ELF-1 (cell line): ENCODE data around the gene MTFP1.
A peak's percentile ranks its signal among the peaks of the same experiment; 100 is the strongest.
"Not testable (repeated sequence)": the region's sequence is repeated elsewhere in the genome, so short reads cannot be mapped to it uniquely, and the experiment has no call there.

Experiments used
- DNase-seq: peaks from one replicate; pipeline ENCODE4 v3.0.0-alpha.2; 2016; ENCODE audit warnings: low read depth, low spot score

Gene MTFP1

GRCh38 chr22:30402028-30402765, 23.4 kb upstream of the MTFP1 start:
- DNase-seq, result peak; percentile 24

- not testable (repeated sequence) for DNase-seq
Observed at GRCh38 chr22:30402766-30403104, 22.8 kb upstream of the MTFP1 start.

- DNase-seq, result no peak
Observed at GRCh38 chr22:30404307-30404706, 21.3 kb upstream of the MTFP1 start.

DNA sequence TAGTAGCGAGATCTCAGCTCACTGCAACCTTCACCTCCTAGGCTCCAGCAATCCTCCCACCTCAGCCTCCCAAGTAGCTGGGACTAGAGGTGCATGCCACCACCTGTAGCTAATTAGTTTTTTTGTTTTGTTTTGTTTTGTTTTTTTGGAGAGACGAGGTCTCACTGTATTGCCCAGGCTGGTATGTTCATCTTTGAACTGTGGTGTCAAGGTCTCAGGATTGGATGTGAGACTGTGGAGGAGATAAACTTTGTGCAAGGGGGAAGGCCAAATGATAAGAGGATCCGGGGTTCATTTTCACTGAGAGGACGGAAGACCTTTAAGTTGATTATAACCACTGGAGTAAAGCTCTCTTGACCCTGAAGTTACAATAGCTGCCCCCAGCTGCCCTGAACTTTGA, 19.8 kb upstream of the MTFP1 start:
- no peak for DNase-seq

DNA sequence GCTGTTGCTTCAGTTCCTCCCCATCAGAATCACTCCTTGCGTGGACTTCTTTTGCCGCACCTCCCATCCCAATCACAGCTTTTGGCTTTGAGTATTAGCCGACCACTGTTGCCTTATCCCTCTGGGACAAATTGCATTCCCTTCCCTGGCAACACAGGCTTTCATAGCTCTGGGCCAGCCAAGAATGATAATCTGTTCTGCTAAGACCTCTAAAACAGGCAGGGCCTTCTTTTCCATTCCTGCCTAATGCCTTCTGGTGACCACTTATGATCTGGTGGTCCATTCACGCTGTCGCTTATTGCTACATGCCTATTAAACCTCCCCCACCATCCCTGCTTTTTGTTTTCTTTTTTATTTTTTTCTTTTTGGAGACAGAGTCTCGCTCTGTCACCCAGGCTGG, 19.2 kb upstream of the MTFP1 start:
- DNase-seq, result no peak

DNA sequence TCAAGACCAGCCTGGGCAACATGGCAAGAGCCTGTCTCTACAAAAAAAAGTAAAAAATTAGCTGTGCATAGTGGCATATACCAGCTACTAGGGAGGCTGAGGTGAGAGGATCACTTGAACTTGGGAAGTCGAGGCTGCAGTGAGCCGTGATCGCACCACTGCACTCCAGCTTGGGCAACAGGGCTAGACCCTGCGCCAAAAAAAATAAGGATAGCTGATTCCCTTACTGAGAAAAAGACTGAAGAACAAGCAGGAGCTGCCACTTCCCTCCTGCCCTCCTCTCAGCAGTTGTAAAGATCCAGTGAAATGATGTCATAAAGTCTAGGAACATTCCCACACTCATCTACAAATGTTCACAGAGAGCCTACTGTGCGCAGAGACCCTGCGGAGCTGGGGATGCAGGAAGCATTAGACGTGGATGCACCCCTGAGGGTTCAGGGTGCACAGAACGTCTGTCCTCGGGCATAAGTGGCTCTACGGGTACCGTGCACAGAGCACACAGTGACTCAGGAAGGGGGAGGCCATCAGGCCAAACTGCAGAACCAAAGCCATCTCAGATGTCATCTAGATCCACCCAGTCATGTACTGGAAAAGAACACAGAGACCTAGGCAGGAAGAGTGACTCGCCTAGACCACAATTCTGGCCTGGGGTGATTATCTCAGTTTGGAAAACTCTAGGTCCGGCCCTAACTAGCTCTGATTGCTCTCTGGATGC, 17.0 kb upstream of the MTFP1 start:
- DNase-seq, result peak; percentile 29

DNA sequence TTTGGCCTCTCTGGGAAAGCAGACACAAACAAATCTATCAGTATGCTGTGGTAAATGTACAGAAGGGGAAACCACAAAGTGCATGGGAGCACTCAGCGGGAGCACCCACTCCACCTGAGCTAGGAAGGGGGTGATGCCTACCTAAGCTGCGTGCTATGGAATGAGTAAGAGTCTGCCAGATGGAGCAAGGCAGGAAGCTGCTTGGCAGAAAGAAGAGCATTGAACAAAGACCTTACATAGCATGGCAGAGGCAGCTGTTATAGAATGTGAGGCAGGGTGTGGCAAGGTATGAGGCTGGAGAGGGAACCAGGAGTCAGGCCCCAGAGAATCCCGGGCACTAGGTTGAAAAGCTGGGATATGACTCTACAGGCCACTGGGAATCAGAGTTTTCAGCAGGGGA, 13.8 kb upstream of the MTFP1 start:
- DNase-seq, result no peak

DNA sequence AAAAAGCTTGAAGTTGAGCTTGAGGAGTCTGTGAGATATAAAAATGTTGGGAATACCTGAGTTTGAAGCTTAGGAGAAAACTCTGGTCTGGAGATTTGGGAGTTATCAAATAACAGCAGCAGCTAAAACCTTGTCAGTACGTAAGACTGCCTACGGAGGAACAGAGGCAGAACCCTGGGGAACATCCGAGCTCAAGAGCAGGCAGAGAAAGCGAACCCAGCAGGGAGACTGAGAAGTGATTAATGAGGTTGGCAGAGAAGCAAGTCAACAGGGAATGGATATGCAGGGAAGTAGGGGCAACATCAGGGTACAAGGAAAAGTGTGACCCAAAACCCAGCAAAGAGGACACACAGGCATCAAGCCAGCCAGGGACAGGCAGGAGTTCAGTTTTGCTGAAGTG, 12.6 kb upstream of the MTFP1 start:
- DNase-seq, result no peak

GRCh38 chr22:30413745-30414524, 11.6 kb upstream of the MTFP1 start:
- DNase-seq, result no peak

GRCh38 chr22:30414525-30415047, 11.0 kb upstream of the MTFP1 start:
- DNase-seq, result no peak

DNA sequence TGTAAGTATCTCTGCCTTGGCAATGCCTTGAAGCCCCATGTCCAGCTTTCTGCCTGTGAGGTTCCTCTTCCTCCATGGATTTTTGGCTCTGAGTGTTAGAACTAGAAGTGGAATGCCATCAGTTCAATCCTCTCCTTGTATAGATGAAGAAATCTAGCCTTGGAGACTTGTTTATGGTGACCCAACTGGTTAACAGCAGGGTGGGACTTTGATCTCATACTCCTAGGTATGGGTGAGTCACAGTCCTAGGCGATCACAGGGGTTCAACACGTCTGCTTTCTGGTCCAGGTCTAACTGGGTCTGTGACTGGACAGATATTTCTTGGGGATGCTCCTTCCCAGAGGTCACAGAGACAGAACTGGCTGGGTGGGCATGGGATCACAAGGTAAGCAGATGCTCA, 9.2 kb upstream of the MTFP1 start:
- no peak for DNase-seq

- no peak for DNase-seq
Observed at GRCh38 chr22:30416837-30417236, 8.7 kb upstream of the MTFP1 start.

GRCh38 chr22:30420347-30421125, 5.0 kb upstream of the MTFP1 start:
- no peak for DNase-seq

GRCh38 chr22:30421695-30422480, 3.7 kb upstream of the MTFP1 start:
- no peak for DNase-seq

DNA sequence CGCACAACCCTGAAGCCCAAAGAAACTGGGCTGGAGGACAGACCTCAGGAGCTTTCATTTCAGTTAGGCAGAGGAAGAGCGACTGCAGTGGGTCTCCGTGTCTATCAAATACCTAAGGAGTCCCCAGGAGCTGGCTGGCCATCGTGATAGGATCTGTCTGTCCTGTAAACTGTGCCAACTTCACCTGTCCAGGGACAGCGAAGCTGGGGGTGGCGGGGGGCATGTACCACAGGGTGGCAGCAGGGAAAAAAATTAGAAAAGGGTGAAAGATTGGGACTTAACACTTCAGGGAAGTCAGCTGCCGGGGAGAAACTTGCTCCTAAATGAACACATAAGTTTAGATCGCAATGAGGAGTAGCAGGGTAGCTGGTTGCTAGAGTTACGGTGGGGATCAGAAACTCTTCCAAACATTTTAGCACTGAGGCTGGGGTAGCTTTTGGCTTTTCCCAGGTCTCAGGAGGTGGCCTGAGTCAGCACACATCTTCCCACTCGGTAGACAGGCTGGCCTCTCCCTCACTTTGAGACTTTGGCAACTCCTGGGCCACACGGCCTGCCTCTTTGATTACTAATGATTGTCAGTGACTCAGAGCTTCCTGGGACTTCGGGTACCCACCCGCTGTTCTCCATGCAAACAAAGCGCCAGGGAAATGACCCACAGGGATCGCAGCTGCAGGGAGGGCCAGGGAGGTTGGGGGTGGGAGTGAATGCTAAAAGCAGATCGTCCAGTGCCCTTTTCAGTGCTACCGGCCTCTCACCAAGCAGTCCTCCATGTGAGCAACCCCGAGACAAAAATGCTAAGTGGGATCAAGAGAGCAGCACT, 2.9 kb upstream of the MTFP1 start:
- peak; percentile 71 for DNase-seq

GRCh38 chr22:30423301-30423958, 2.1 kb upstream of the MTFP1 start:
- DNase-seq, result no peak

DNA sequence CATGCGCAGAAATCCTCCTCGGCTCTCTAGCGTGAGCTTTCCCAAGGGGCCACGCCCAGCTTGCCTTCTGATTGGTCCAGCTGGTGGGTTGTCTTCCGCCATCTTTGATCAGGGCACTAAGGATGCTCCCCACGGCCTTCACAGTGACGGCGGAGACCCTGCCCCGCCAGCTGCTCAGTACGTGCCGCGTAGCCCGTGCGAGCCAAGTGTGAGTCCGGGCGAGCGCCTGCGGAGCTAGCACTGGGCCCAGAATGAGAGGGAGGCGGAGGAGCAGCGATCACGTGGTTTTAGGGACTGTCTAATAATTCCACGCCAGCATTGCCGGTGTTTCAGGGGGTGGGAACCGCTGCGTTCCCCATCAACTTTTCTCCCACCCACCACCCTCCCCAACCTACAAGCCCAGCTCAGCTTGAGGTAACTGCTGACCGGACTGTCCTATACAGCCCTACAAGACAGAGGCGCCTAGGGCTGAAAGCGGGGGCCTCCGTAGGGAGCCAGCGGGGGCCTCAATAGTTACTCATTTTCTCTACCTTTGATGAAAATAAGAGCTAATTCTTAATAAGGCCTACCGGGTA, 1.5 kb upstream of the MTFP1 start:
- peak; percentile 100 for DNase-seq

DNA sequence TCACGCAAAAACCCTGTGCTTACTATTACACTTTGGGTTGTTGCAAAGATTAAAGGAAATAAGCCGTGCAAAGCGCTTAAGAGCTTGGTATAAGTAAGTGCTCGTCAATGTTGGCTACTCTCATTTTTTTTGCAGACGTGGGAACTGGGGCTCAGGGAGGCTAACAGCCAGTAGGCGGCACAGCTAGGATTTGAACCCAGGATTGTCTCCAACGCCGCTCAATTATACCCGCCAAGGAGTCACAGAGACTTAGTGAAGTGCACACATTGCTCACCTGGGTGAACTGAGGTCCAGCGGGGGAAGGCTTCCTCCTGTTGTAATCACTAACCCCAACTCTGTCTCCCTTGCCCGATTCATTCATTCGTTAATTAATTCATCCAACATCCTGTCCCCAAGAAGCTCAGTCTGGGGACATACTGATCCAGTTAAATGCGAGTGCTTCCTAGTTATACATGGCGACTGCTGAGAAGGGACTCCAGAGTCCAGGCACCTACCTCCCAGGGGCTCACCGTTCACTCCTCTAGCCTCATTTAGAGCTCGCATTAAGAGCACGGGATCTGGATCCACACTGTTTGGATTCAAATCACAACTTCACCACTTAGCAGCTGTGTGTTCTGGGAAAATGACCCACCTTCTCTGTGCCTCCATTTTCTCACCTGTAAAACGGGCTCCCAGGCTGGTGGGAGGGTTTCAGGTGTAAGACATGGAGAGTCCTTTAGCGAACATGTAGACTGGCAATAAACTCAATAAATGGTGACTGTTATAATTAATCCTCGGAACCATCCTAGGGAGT, 838 bp upstream of the MTFP1 start:
- no peak for DNase-seq
